OCI-LY1 (cell line): ENCODE measurements around the gene FYB1.

ENCODE experiments used
- EZH2 ChIP-seq: fragments of 200-600 bp; sonication (generic), shearing (Covaris generic); IDR thresholded peaks from 2 replicates; pipeline ENCODE4 v1.8.0; 2017; ENCODE audit warnings: borderline replicate concordance, mixed run types, mild to moderate bottlenecking, antibody characterized with exemption, low read length, moderate library complexity, mixed read lengths
- TF ChIP-seq, protein P1 (sequence below): fragments of 200-600 bp; sonication (generic), shearing (Covaris generic); IDR thresholded peaks from 2 replicates; pipeline ENCODE4 v1.5.1; 2017; ENCODE audit warnings: mild to moderate bottlenecking, antibody characterized with exemption, low read length, moderate library complexity, mixed read lengths

GRCh38 chr5:39218482-39219402, 621 bp downstream of the FYB1 start:
- TF ChIP-seq, protein P1, sequence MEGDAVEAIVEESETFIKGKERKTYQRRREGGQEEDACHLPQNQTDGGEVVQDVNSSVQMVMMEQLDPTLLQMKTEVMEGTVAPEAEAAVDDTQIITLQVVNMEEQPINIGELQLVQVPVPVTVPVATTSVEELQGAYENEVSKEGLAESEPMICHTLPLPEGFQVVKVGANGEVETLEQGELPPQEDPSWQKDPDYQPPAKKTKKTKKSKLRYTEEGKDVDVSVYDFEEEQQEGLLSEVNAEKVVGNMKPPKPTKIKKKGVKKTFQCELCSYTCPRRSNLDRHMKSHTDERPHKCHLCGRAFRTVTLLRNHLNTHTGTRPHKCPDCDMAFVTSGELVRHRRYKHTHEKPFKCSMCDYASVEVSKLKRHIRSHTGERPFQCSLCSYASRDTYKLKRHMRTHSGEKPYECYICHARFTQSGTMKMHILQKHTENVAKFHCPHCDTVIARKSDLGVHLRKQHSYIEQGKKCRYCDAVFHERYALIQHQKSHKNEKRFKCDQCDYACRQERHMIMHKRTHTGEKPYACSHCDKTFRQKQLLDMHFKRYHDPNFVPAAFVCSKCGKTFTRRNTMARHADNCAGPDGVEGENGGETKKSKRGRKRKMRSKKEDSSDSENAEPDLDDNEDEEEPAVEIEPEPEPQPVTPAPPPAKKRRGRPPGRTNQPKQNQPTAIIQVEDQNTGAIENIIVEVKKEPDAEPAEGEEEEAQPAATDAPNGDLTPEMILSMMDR, result no peak
- TF ChIP-seq EZH2, result no peak
